B cell (primary cell): ENCODE data around the gene PPM1J. TPM values are rescaled to one million over a fixed set of nuclear protein-coding genes. Genes with fewer than 3 reads are reported as not detected.

Experiments
- ATAC-seq: fragments of 200-7000 bp; cut with Tn5 transposase; one replicate; pipeline ENCODE4 v1.10.0; 2021; ENCODE audit warnings: low read depth, mild to moderate bottlenecking, moderate number of reproducible peaks, moderate library complexity
- CTCF ChIA-PET: fragments of 350-600 bp; sonication (Branson Sonifier 250); formaldehyde crosslinking; loops from one replicate; lab custom pipeline; 2021; ENCODE audit warnings: antibody characterized with exemption, inconsistent platforms; lab: Charles Lee
- POLR2A ChIA-PET: fragments of 350-600 bp; sonication (Branson Sonifier 250); formaldehyde crosslinking; loops from one replicate; lab custom pipeline; 2021; ENCODE audit warnings: antibody characterized with exemption; lab: Charles Lee
- DNase-seq: peaks from one replicate; pipeline ENCODE4 v3.0.0; 2013
- H2AFZ ChIP-seq: 2 replicates; pipeline ENCODE4 v1.6.1; 2012; ENCODE audit warnings: mild to moderate bottlenecking, low read depth, low read length; ENCODE audit not compliant: insufficient read depth, poor library complexity, severe bottlenecking
- H3K27ac ChIP-seq, 2 donors: 1 replicate in 1 of 2; 2 replicates in 1 of 2; pipeline ENCODE4 v1.5.1; 2012 to 2013; ENCODE audit warnings: low read length in 2 of 2, mild to moderate bottlenecking in 2 of 2, moderate library complexity in 1 of 2
- H3K27me3 ChIP-seq, 4 experiments: fragments of 200-600 bp in 1 of 4; sonication (generic) in 1 of 4; replicated peaks in 1 of 4; 1 replicate in 2 of 4; 2 replicates in 2 of 4; pipeline versions ENCODE4 v1.6.1 to v1.7.0; 2013 to 2016; ENCODE audit warnings: low read length in 3 of 4, mild to moderate bottlenecking in 2 of 4, mixed read lengths in 1 of 4, moderate library complexity in 1 of 4; ENCODE audit not compliant: insufficient read depth in 4 of 4, control insufficient read depth in 3 of 4; ENCODE audit errors: control extremely low read depth in 1 of 4
- H3K36me3 ChIP-seq, 2 experiments: replicated peaks in 1 of 2; 1 replicate in 1 of 2; 2 replicates in 1 of 2; pipeline versions ENCODE4 v1.6.1 to v1.7.1; 2013; ENCODE audit warnings: low read length in 1 of 2; ENCODE audit not compliant: insufficient read depth in 2 of 2, control insufficient read depth in 1 of 2; ENCODE audit errors: control extremely low read depth in 1 of 2, extremely low read depth in 1 of 2
- H3K4me1 ChIP-seq, 2 donors: fragments of 200-600 bp in 1 of 2; sonication (generic) in 1 of 2; 1 replicate in 1 of 2; 2 replicates in 1 of 2; pipeline versions ENCODE4 v1.5.1 to v1.6.1; 2013 to 2017; ENCODE audit warnings: low read length in 2 of 2; ENCODE audit not compliant: control insufficient read depth in 2 of 2, insufficient read depth in 2 of 2
- H3K4me2 ChIP-seq: replicated peaks from 2 replicates; pipeline ENCODE3; 2012; ENCODE audit warnings: mild to moderate bottlenecking, low read depth, low read length; ENCODE audit not compliant: poor library complexity, severe bottlenecking
- H3K4me3 ChIP-seq, 5 experiments: fragments of 200-600 bp in 1 of 5; sonication (generic) in 1 of 5; 1 replicate in 3 of 5; 2 replicates in 2 of 5; pipeline versions ENCODE4 v1.5.1 to v1.7.0; 2011 to 2016; ENCODE audit warnings: low read length in 4 of 5, mild to moderate bottlenecking in 4 of 5, low read depth in 2 of 5, control low read depth in 1 of 5, moderate library complexity in 1 of 5; ENCODE audit not compliant: insufficient read depth in 1 of 5; ENCODE audit errors: control extremely low read depth in 1 of 5, extremely low read depth in 1 of 5
- H3K79me2 ChIP-seq: fragments of 200-600 bp; sonication (generic); one replicate; pipeline ENCODE4 v1.6.0; 2016; ENCODE audit warnings: low read length; ENCODE audit not compliant: control insufficient read depth, insufficient read depth
- H3K9ac ChIP-seq: fragments of 200-600 bp; sonication (generic); 2 replicates; pipeline ENCODE4 v1.6.1; 2017; ENCODE audit warnings: mild to moderate bottlenecking, low read length, moderate library complexity
- H3K9me3 ChIP-seq, 3 donors: one replicate each; pipeline versions ENCODE4 v1.6.1 to v1.7.1; 2013; ENCODE audit warnings: low read length in 2 of 3; ENCODE audit not compliant: control insufficient read depth in 2 of 3, insufficient read depth in 1 of 3; ENCODE audit errors: control extremely low read depth in 1 of 3
- H4K20me1 ChIP-seq: 2 replicates; pipeline ENCODE4 v1.6.0; 2012; ENCODE audit warnings: mild to moderate bottlenecking, low read length; ENCODE audit not compliant: insufficient read depth, control insufficient read depth, poor library complexity, severe bottlenecking
- H3K27ac Mint-ChIP-seq: one replicate; pipeline ENCODE4 v1.8.0; 2021; ENCODE audit warnings: mixed read lengths
- H3K27me3 Mint-ChIP-seq: one replicate; pipeline ENCODE4 v1.8.0; 2021; ENCODE audit warnings: mixed read lengths
- H3K4me1 Mint-ChIP-seq: one replicate; pipeline ENCODE4 v1.8.0; 2021; ENCODE audit warnings: mixed read lengths
- H3K4me3 Mint-ChIP-seq: one replicate; pipeline ENCODE4 v1.8.0; 2021; ENCODE audit warnings: mixed read lengths
- H3K9me3 Mint-ChIP-seq: one replicate; pipeline ENCODE4 v1.8.0; 2022; ENCODE audit warnings: mixed read lengths; ENCODE audit not compliant: insufficient read depth
- CTCF ChIP-seq: fragments of 200-600 bp; IDR thresholded peaks from one replicate; pipeline ENCODE4 v1.8.0; 2022; ENCODE audit warnings: antibody characterized with exemption, mild to moderate bottlenecking
- EZH2 ChIP-seq: IDR thresholded peaks from 2 replicates; pipeline ENCODE4 v1.6.1; 2012; ENCODE audit warnings: borderline replicate concordance, low read depth, mild to moderate bottlenecking, moderate library complexity, low read length; ENCODE audit not compliant: insufficient read depth, poor library complexity, severe bottlenecking
- WGBS: methylation state at CpG from one replicate; pipeline ENCODE4 v1.1.5; 2013; ENCODE audit warnings: missing lambda C conversion rate; ENCODE audit not compliant: insufficient coverage; 5-methylcytosine and 5-hydroxymethylcytosine counted together
- intact Hi-C: fragments of 100-400 bp; cut with micrococcal nuclease; formaldehyde crosslinking; loops from one replicate; pipeline ENCODE4 v1.10.0; 2022
- polyA plus RNA-seq: library from polyadenylated mRNA; depleted of rRNA; stranded (reverse); fragments of >200 nt; gene quantifications from 2 replicates; pipeline ENCODE4 v1.2.3, GENCODE V29; 2012
- total RNA-seq, 2 donors: library from RNA; stranded (reverse); fragments of 120-200 nt in 1 of 2; gene quantifications; 1 replicate in 1 of 2; 2 replicates in 1 of 2; pipeline versions ENCODE4 v1.2.3 to v1.2.4, GENCODE V29; 2013 to 2022

The PPM1J gene
- total and polyA plus RNA-seq, 2 donors (not counting 1 experiment from before 2014, with no cell fraction given): 2.1 to 7.5 TPM

DNA sequence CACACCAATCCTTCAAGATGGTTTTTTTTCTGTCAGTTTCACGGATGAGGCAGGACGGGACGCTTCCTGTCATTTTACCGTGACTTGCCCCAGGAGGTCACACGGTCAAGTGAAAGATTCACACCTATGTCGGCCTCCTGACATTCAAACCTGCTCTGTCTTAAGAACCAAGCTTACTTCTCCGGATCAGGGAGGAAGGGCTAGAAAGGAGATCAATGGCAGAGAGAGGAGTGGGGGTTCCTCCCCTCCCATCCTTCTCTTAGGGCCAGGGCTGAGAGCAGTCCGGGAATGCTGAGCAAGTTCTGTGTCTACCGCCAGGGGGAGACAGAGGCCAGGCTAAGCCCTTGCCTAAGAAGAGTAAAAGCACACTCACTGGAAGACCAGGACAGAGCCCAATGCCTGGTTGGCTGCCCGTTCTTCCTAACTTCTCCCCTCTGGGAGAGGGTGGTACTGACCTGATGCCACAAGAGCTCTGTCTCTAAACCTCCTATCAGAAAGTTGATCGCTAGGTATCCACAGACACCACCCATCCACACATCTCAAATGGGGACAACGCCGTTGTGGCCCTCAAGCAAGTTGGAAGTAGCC, 1.1 kb upstream of the PPM1J start:
- Mint-ChIP-seq H3K4me1 (peaks cover 25% of the 10 kb centered on the region), H3K27ac (peak overlapping the region; percentile 50), H3K27me3 (peaks cover 15% of the 10 kb centered on the region), H3K9me3 (no peaks in the 10 kb centered on the region), H3K4me3 (peak overlapping the region; percentile 93)
- POLR2A ChIA-PET: interaction anchor here (0.6 to 1.8 kb wide), 4 partner anchors 16 to 357 kb away, joined by 3 to 4 read pairs (median 4); partner anchors contain the start of gene LRIG2
- H3K4me3 ChIP-seq: peak overlapping the region; percentile 62 to 82 (median 72)
- H3K9me3 ChIP-seq: no peaks in the 10 kb centered on the region
- DNase-seq: peak; percentile 87
- peak overlapping the region; percentile 74 for H3K9ac ChIP-seq
- H3K4me2 ChIP-seq: peak overlapping the region; percentile 100
- H3K27me3 ChIP-seq: peaks cover 0 to 16% (median 7%) of the 10 kb centered on the region in 4 experiments
- TF ChIP-seq EZH2 (no peak), CTCF (peak; percentile 99)
- 20% methylated on average over 11 of the region's 13 CpGs for WGBS
- ATAC-seq: peak; percentile 16
- peak overlapping the region; percentile 74 for H2AFZ ChIP-seq
- no peaks in the 10 kb centered on the region for H3K36me3 ChIP-seq
- intact Hi-C loops: loop anchor here (1.0 to 10.0 kb wide), 8 partner anchors 166 to 1999 kb away; partner anchors contain the start of genes AP4B1, DCLRE1B, MAGI3 and NRAS
- H3K79me2 ChIP-seq: no peaks in the 10 kb centered on the region
- H3K27ac ChIP-seq: no peak overlapping the region
- no peaks in the 10 kb centered on the region for H4K20me1 ChIP-seq
- peaks cover 26 to 47% of the 10 kb centered on the region in 2 donors for H3K4me1 ChIP-seq
- CTCF ChIA-PET: interaction anchor here (0.7 to 9.7 kb wide), 36 partner anchors 9 to 1567 kb away, joined by 3 to 109 read pairs (median 5); partner anchors contain the start of genes LRIG2, MOV10, RHOC and SLC16A1
